Activated T-helper 1 cell treated with Interleukin-2 at 50 U/mL for 16 hours (primary cell): ENCODE data around the gene NRF1.

Source experiments
- DNase-seq: peaks from one replicate; pipeline ENCODE4 v3.0.0-alpha.2; 2020; ENCODE audit warnings: low read depth

NRF1 gene

GRCh38 chr7:129771201-129771927 lies 159.8 kb downstream of the NRF1 start:
- no peak for DNase-seq

GRCh38 chr7:129771928-129772479 lies 160.5 kb downstream of the NRF1 start:
- DNase-seq: no peak

- DNase-seq: no peak
These were observed 161.2 kb downstream of the NRF1 start for GRCh38 chr7:129772646-129773280.

GRCh38 chr7:129773328-129773731 lies 161.8 kb downstream of the NRF1 start:
- no peak for DNase-seq

GRCh38 chr7:129773871-129774270 lies 162.4 kb downstream of the NRF1 start:
- DNase-seq: no peak

GRCh38 chr7:129774359-129774758 lies 162.8 kb downstream of the NRF1 start:
- DNase-seq: no peak

GRCh38 chr7:129774871-129775694 lies 163.6 kb downstream of the NRF1 start:
- no peak for DNase-seq

- no peak for DNase-seq
These were observed 164.3 kb downstream of the NRF1 start for GRCh38 chr7:129775695-129776361.

GRCh38 chr7:129776362-129776722 lies 164.8 kb downstream of the NRF1 start:
- no peak for DNase-seq

GRCh38 chr7:129777195-129777844 lies 165.8 kb downstream of the NRF1 start:
- DNase-seq: no peak

- DNase-seq: no peak
These were observed 166.7 kb downstream of the NRF1 start for GRCh38 chr7:129777993-129778769.

GRCh38 chr7:129778770-129779601 lies 167.5 kb downstream of the NRF1 start:
- no peak for DNase-seq

GRCh38 chr7:129779602-129780256 lies 168.2 kb downstream of the NRF1 start:
- no peak for DNase-seq

- DNase-seq: peak; percentile 42
These were observed 168.9 kb downstream of the NRF1 start for GRCh38 chr7:129780257-129780973.

- no peak for DNase-seq
These were observed 169.7 kb downstream of the NRF1 start for GRCh38 chr7:129780974-129781927.

GRCh38 chr7:129781928-129782817 lies 170.7 kb downstream of the NRF1 start:
- no peak for DNase-seq
